Stomach smooth muscle (tissue), 2 donors: Measurements from ENCODE around the gene AQP12A.

ENCODE experiments used
- H3K27ac ChIP-seq: one replicate; pipeline ENCODE4 v1.7.0; 2013; ENCODE audit warnings: mild to moderate bottlenecking, low read length, inconsistent platforms
- H3K27me3 ChIP-seq, 2 donors: one replicate each; pipeline ENCODE4 v1.7.0; 2013; ENCODE audit warnings: low read length in 2 of 2; ENCODE audit not compliant: insufficient read depth in 2 of 2, control insufficient read depth in 1 of 2
- H3K36me3 ChIP-seq, 2 donors: one replicate each; pipeline ENCODE4 v1.7.0; 2013; ENCODE audit warnings: low read length in 2 of 2; ENCODE audit not compliant: control insufficient read depth in 2 of 2, insufficient read depth in 2 of 2
- H3K4me1 ChIP-seq: one replicate; pipeline ENCODE4 v1.7.0; 2013; ENCODE audit warnings: low read length; ENCODE audit not compliant: control insufficient read depth, insufficient read depth
- H3K4me3 ChIP-seq, 2 donors: one replicate each; pipeline ENCODE4 v1.7.0; 2013; ENCODE audit warnings: low read length in 2 of 2
- H3K9ac ChIP-seq, 2 donors: one replicate each; pipeline ENCODE4 v1.7.0; 2013; ENCODE audit warnings: low read length in 2 of 2, mild to moderate bottlenecking in 1 of 2
- H3K9me3 ChIP-seq, 2 donors: one replicate each; pipeline ENCODE4 v1.7.0; 2013; ENCODE audit warnings: low read length in 2 of 2; ENCODE audit not compliant: control insufficient read depth in 2 of 2
- donor health status: healthy.
- donor health status: Pancreatic carcinoma.

Gene AQP12A

GRCh38 chr2:240701736-240702639, 10.3 kb downstream of the AQP12A start:
- no peaks in the 10 kb centered on the region for H3K36me3 ChIP-seq
- H3K9me3 ChIP-seq: no peaks in the 10 kb centered on the region
- no peak overlapping the region for H3K27ac ChIP-seq
- H3K4me1 ChIP-seq: no peaks in the 10 kb centered on the region
- no peak overlapping the region for H3K4me3 ChIP-seq
- H3K27me3 ChIP-seq: peaks cover 4 to 7% of the 10 kb centered on the region in 2 donors
- no peak overlapping the region for H3K9ac ChIP-seq

DNA sequence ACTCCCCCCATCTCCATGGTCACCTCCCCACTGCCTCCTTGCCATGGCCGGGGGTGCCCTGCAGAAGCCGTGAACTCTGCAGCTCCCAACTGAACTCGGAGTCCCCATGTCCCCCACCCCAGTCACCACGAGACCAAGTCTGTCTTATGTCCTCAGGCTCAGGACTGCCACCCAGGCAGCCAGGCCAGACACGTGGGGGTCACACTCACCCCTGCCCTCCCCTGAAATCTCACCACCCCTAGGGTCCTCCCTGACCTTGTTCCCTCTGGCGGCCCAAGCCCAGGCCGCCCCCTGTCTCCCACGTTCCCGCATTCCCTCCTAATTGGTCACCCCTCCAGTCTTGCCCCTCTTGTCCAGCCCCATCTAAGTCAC, 11.0 kb downstream of the AQP12A start:
- H3K27me3 ChIP-seq: peaks cover 7% of the 10 kb centered on the region in 2 donors
- no peaks in the 10 kb centered on the region for H3K36me3 ChIP-seq
- H3K4me3 ChIP-seq: no peak overlapping the region
- no peak overlapping the region for H3K27ac ChIP-seq
- no peaks in the 10 kb centered on the region for H3K9me3 ChIP-seq
- H3K4me1 ChIP-seq: no peaks in the 10 kb centered on the region
- no peak overlapping the region for H3K9ac ChIP-seq

DNA sequence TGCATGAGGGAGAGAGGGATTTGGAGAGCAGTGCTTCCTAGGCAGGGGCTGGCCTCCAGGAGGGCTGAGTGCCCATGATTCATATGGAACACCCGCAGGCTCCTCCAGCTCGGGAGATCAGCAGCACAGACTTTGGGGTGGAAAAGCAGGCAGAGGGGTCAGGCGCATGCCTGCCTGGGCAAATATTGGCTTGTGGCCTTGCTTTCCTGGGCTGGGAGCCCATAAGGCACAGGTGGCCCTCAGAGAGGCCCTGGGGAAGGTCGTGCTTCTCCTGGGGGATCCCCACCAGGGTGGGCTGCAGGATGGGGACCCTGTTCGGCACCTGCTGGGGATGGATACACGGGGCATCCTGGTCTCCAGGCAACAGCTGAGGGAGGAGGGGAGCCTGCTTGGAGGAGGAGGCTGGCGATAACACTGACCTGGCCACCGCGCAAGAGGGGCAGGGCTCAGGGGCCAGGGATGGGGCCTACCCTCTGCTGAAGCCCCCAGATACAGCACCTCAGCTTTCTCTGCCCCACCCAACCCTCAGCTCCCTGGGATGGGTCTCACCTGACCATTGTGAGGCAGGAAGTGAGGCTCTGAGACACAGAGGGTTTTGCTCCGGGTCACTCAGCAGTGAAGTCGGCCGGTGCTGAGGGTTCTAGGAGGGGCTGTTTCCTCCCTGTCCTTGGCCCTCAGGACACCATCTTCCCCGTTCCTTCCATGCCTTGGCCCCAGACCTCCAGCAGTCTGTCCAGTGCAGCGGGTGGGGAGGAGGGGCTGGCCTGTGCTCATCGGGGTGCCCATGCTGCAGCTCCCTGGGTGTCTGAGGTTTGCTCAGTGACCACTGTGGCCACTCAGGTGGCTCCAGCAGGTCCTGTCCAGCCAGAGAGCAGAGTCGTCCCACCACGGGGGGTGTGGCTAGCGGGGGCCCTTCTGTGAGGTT, 12.0 kb downstream of the AQP12A start:
- H3K27ac ChIP-seq: no peak overlapping the region
- H3K27me3 ChIP-seq: peaks cover 10 to 11% of the 10 kb centered on the region in 2 donors
- H3K4me1 ChIP-seq: no peaks in the 10 kb centered on the region
- no peak overlapping the region for H3K4me3 ChIP-seq
- no peaks in the 10 kb centered on the region for H3K36me3 ChIP-seq
- H3K9ac ChIP-seq: no peak overlapping the region
- H3K9me3 ChIP-seq: no peaks in the 10 kb centered on the region

- no peaks in the 10 kb centered on the region for H3K9me3 ChIP-seq
- H3K4me1 ChIP-seq: no peaks in the 10 kb centered on the region
- H3K4me3 ChIP-seq: no peak overlapping the region
- no peak overlapping the region for H3K27ac ChIP-seq
- H3K27me3 ChIP-seq: peaks cover 11 to 12% of the 10 kb centered on the region in 2 donors
- no peak overlapping the region for H3K9ac ChIP-seq
- H3K36me3 ChIP-seq: no peaks in the 10 kb centered on the region
Measured at GRCh38 chr2:240704651-240705050, 13.0 kb downstream of the AQP12A start.

GRCh38 chr2:240705204-240705791, 13.6 kb downstream of the AQP12A start:
- H3K4me1 ChIP-seq: no peaks in the 10 kb centered on the region
- no peaks in the 10 kb centered on the region for H3K36me3 ChIP-seq
- H3K4me3 ChIP-seq: no peak overlapping the region
- H3K27ac ChIP-seq: no peak overlapping the region
- no peaks in the 10 kb centered on the region for H3K9me3 ChIP-seq
- no peak overlapping the region for H3K9ac ChIP-seq
- peaks cover 11 to 13% of the 10 kb centered on the region in 2 donors for H3K27me3 ChIP-seq

- no peaks in the 10 kb centered on the region for H3K4me1 ChIP-seq
- no peak overlapping the region for H3K9ac ChIP-seq
- no peak overlapping the region for H3K27ac ChIP-seq
- H3K36me3 ChIP-seq: no peaks in the 10 kb centered on the region
- peaks cover 11 to 13% of the 10 kb centered on the region in 2 donors for H3K27me3 ChIP-seq
- no peaks in the 10 kb centered on the region for H3K9me3 ChIP-seq
- H3K4me3 ChIP-seq: no peak overlapping the region
Measured at GRCh38 chr2:240707043-240707756, 15.5 kb downstream of the AQP12A start.

DNA sequence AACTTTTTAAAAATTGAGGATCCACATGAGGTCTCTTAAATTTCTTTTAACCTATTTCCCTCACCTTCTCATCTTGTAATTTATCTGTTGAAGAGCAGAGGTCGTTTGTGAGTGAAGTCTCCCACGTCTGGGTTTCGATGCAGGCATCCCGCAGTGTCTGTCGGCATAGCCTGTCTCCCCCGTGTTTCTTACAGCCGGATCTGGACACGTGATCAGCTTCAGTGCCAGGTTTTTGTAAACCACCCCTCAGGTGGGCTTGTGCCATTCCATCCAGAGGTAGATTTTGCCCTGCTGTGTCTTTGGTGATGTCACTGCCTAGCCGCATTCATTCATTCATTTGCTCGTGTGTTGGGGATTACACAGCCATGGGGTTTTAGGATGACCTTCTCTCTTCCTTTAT, 16.2 kb downstream of the AQP12A start:
- H3K9ac ChIP-seq: no peak overlapping the region
- no peak overlapping the region for H3K4me3 ChIP-seq
- no peaks in the 10 kb centered on the region for H3K4me1 ChIP-seq
- no peaks in the 10 kb centered on the region for H3K36me3 ChIP-seq
- no peak overlapping the region for H3K27ac ChIP-seq
- no peaks in the 10 kb centered on the region for H3K9me3 ChIP-seq
- H3K27me3 ChIP-seq: peaks cover 10 to 13% of the 10 kb centered on the region in 2 donors

DNA sequence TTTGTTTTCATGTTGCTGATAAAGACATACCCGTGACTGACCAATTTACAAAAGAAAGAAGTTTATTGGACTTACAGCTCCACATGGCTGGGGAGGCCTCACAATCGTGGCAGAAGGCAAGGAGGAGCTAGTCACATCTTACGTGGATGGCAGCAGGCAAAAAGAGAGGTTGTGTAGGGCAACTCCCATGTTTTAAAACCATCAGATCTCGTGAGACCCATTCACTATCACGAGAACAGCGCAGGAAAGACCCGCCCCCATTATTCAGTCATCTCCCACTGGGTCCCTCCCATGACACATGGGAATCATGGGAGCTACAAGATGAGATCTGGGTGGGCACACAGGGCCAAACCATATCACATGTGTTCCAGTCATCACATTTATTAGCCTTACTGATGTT, 16.8 kb downstream of the AQP12A start:
- Histone ChIP-seq H3K9me3 (no peaks in the 10 kb centered on the region), H3K27me3 (peaks cover 8 to 10% of the 10 kb centered on the region in 2 donors), H3K4me3 (no peak overlapping the region), H3K4me1 (no peaks in the 10 kb centered on the region), H3K9ac (no peak overlapping the region), H3K36me3 (no peaks in the 10 kb centered on the region), H3K27ac (no peak overlapping the region)

- H3K9me3 ChIP-seq: no peaks in the 10 kb centered on the region
- H3K9ac ChIP-seq: no peak overlapping the region
- H3K27me3 ChIP-seq: peaks cover 5 to 9% of the 10 kb centered on the region in 2 donors
- no peak overlapping the region for H3K4me3 ChIP-seq
- H3K36me3 ChIP-seq: no peaks in the 10 kb centered on the region
- H3K4me1 ChIP-seq: no peaks in the 10 kb centered on the region
- H3K27ac ChIP-seq: no peak overlapping the region
Measured at GRCh38 chr2:240711296-240711695, 19.6 kb downstream of the AQP12A start.

DNA sequence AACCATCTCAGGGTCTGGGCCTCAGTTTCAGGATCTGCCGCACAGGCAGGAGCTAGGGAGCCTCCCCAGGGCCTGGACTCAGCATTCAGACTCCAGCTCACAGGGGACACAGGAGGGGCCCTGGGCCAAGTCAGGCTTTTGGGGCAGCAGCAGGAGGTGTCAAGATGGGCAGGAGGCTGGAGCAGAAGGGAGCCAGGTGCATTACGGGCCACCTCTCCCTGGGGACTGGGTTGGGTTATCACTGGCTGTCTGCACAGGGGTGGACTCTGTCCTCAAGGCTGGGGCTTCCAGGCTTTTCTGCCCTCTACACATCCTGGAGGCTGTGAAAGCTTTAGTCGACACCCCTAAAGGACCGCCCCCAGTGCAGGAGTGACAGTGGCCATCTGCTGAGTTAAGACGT, 20.0 kb downstream of the AQP12A start:
- Histone ChIP-seq H3K9ac (no peak overlapping the region), H3K4me1 (no peaks in the 10 kb centered on the region), H3K4me3 (no peak overlapping the region), H3K36me3 (no peaks in the 10 kb centered on the region), H3K9me3 (no peaks in the 10 kb centered on the region), H3K27me3 (peaks cover 5 to 9% of the 10 kb centered on the region in 2 donors), H3K27ac (no peak overlapping the region)
